Measurements from ENCODE around the gene DZANK1.

- TF ChIP-seq TAF1 (IDR thresholded peaks at IDR 0.05; ENCODE audit: low read depth) (no peak), CREB1 (IDR thresholded peaks at IDR 0.05; ENCODE audit: low read depth) (no peak), TCF12 (IDR thresholded peaks at IDR 0.05; ENCODE audit: low read depth) (no peak), RAD21 (IDR thresholded peaks at IDR 0.05; ENCODE audit: low read depth) (no peak), EP300 (IDR thresholded peaks at IDR 0.05; ENCODE audit: borderline replicate concordance) (no peak), CEBPB (IDR thresholded peaks at IDR 0.05) (no peak)
- TF ChIP-seq, protein P1, sequence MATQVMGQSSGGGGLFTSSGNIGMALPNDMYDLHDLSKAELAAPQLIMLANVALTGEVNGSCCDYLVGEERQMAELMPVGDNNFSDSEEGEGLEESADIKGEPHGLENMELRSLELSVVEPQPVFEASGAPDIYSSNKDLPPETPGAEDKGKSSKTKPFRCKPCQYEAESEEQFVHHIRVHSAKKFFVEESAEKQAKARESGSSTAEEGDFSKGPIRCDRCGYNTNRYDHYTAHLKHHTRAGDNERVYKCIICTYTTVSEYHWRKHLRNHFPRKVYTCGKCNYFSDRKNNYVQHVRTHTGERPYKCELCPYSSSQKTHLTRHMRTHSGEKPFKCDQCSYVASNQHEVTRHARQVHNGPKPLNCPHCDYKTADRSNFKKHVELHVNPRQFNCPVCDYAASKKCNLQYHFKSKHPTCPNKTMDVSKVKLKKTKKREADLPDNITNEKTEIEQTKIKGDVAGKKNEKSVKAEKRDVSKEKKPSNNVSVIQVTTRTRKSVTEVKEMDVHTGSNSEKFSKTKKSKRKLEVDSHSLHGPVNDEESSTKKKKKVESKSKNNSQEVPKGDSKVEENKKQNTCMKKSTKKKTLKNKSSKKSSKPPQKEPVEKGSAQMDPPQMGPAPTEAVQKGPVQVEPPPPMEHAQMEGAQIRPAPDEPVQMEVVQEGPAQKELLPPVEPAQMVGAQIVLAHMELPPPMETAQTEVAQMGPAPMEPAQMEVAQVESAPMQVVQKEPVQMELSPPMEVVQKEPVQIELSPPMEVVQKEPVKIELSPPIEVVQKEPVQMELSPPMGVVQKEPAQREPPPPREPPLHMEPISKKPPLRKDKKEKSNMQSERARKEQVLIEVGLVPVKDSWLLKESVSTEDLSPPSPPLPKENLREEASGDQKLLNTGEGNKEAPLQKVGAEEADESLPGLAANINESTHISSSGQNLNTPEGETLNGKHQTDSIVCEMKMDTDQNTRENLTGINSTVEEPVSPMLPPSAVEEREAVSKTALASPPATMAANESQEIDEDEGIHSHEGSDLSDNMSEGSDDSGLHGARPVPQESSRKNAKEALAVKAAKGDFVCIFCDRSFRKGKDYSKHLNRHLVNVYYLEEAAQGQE (IDR thresholded peaks at IDR 0.05; ENCODE audit: low read depth), result no peak
These were observed 35.6 kb downstream of the DZANK1 start for GRCh38 chr20:18431206-18431605.
